Activated naive CD8-positive, alpha-beta T cell (primary cell): ENCODE data around the gene CEP43.
"Not testable (repeated sequence)": the region's sequence is repeated elsewhere in the genome, so short reads cannot be mapped to it uniquely, and the experiment has no call there.

Experiments
- H3K27ac Mint-ChIP-seq: one replicate; pipeline ENCODE4 v1.8.0; 2021; ENCODE audit warnings: mixed read lengths
- H3K27me3 Mint-ChIP-seq: one replicate; pipeline ENCODE4 v1.8.0; 2021; ENCODE audit warnings: mixed read lengths
- H3K36me3 Mint-ChIP-seq: one replicate; pipeline ENCODE4 v1.8.0; 2021; ENCODE audit warnings: mixed read lengths
- H3K4me1 Mint-ChIP-seq: one replicate; pipeline ENCODE4 v1.8.0; 2021; ENCODE audit warnings: low read depth, mixed read lengths
- H3K4me3 Mint-ChIP-seq: one replicate; pipeline ENCODE4 v1.8.0; 2021; ENCODE audit warnings: mild to moderate bottlenecking, mixed read lengths
- H3K9me3 Mint-ChIP-seq: one replicate; pipeline ENCODE4 v1.8.0; 2021; ENCODE audit warnings: low read depth, mixed read lengths

CEP43 gene, protein sequence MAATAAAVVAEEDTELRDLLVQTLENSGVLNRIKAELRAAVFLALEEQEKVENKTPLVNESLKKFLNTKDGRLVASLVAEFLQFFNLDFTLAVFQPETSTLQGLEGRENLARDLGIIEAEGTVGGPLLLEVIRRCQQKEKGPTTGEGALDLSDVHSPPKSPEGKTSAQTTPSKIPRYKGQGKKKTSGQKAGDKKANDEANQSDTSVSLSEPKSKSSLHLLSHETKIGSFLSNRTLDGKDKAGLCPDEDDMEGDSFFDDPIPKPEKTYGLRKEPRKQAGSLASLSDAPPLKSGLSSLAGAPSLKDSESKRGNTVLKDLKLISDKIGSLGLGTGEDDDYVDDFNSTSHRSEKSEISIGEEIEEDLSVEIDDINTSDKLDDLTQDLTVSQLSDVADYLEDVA

DNA sequence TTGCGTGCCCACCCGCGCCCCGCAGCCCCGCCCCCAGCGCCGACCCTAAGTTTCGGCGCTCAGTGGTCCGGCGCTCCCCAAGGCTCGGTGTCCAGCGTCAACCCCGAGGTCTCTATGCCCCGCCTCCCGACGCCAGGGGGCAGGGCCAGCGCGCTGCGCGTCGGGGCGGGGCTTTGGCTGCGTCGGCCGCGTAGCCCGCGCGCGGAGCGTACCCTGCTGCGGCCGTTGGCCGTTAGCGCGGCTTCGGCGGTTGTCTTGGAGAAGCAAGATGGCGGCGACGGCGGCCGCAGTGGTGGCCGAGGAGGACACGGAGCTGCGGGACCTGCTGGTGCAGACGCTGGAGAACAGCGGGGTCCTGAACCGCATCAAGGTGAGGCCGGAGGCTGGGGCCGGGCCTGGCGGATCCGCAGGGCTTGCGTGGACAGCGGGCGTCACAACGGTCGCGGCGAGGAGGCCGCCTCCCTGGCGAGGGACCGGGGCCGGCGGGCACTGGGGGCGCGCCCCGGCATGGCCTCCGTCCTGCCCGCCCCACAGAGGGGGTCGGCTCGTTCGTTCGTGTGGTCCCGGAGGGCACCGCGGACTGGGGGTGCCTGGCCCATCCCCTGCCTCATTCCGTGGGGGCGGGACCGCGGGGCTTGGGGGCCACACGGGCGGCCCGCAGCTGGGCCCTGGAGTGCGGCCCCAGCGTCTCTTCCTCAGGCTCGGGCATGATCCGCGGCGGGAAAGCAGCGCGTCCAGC, at the start of gene CEP43:
TSS of gene CEP43 (plus strand) at position 253 of the 739 bp plus-strand sequence. CDS start at position 269, 16 bp downstream.
- Mint-ChIP-seq H3K4me3 (peak within 1 kb of the TSS; percentile 93), H3K27ac (peak within 1 kb of the TSS; percentile 73), H3K9me3 (no peaks in the 10 kb centered on the region), H3K36me3 (peaks cover 10% of the 10 kb centered on the region), H3K4me1 (peaks cover 28% of the 10 kb centered on the region), H3K27me3 (no peaks in the 10 kb centered on the region)

GRCh38 chr6:166949528-166950442, 49.4 kb upstream of the CEP43 start:
- Mint-ChIP-seq H3K36me3 (peaks cover 9% of the 10 kb centered on the region), H3K27me3 (no peaks in the 10 kb centered on the region), H3K9me3 (no peaks in the 10 kb centered on the region), H3K4me3 (peak overlapping the region; percentile 82), H3K4me1 (peaks cover 55% of the 10 kb centered on the region), H3K27ac (peak overlapping the region; percentile 95)

DNA sequence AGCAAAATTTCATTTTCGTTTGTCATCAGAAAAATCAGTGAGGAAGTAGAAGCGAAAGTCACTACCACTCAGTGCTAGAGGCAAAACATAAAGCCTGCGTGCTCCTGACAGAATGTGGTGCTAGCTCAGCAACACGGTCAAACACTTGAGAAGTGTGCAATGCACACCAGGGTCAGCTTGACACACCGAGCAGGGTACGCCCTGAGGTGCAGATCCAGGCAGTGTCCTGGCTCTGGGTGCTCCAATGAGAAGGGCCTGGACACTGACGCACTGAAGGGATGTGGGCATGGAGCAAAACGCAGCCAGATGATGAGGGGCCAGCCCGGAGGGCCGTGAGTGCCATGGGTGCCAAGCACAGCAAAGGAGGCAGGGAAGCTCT, 48.8 kb upstream of the CEP43 start:
- H3K4me3 Mint-ChIP-seq: peak overlapping the region; percentile 82
- H3K36me3 Mint-ChIP-seq: peaks cover 6% of the 10 kb centered on the region
- H3K27me3 Mint-ChIP-seq: no peaks in the 10 kb centered on the region
- peaks cover 60% of the 10 kb centered on the region for H3K4me1 Mint-ChIP-seq
- H3K27ac Mint-ChIP-seq: peak overlapping the region; percentile 95
- no peaks in the 10 kb centered on the region for H3K9me3 Mint-ChIP-seq

DNA sequence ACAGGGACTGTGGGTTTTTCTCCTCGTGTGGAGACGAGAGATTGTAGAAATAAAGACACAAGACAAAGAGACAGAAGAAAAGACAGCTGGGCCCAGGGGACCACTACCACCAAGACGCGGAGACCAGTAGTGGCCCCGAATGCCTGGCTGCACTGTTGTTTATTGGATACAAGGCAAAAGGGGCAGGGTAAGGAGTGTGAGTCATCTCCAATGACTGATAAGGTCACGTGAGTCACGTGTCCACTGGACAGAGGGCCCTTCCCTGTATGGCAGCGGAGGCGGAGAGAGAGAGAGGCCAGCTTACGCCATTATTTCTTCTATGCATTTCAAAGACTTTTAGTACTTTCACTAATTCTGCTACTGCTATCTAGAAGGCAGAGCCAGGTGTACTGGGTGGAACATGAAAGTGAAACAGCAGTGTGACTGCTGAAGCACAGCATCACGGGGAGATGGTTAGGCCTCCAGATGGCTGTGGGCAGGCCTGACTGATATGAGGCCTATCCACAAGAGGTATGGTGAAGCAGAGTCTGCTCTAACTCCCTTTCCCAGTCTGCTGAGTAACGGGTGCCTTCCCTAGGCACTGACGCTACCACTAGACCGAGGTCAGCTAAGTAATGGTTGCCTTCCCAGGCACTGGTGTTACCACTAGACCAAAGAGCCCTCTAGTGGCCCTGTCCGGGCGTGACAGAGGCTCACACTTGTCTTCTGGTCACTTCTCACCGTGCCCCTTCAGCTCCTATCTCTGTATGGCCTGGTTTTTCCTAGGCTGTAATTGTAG, 48.1 kb upstream of the CEP43 start:
- not testable (repeated sequence) for H3K36me3 Mint-ChIP-seq, H3K27me3 Mint-ChIP-seq, H3K9me3 Mint-ChIP-seq
- peaks cover 61% of the 10 kb centered on the region for H3K4me1 Mint-ChIP-seq
- peak overlapping the region; percentile 82 for H3K4me3 Mint-ChIP-seq
- H3K27ac Mint-ChIP-seq: peak overlapping the region; percentile 95

DNA sequence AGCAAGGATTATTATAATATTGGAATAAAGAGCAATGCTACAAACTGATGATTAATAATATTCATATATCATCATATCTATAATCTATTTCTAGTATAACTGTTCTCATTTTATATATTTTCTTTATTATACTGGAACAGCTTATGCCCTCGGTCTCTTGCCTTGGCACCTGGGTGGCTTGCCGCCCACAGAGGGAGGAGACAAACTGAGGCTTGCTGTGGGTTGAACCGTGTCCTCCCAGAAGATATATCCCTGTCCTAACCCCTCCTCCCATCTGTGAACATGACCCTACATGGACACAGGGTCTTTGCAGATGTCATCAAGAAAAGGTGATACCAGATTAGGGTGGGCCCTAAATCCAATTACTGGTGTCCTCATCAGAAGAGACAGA, 47.5 kb upstream of the CEP43 start:
- peaks cover 61% of the 10 kb centered on the region for H3K4me1 Mint-ChIP-seq
- H3K36me3 Mint-ChIP-seq: peaks cover 4% of the 10 kb centered on the region
- H3K27me3 Mint-ChIP-seq: no peaks in the 10 kb centered on the region
- H3K9me3 Mint-ChIP-seq: no peaks in the 10 kb centered on the region
- peak overlapping the region; percentile 95 for H3K27ac Mint-ChIP-seq
- peak overlapping the region; percentile 82 for H3K4me3 Mint-ChIP-seq

DNA sequence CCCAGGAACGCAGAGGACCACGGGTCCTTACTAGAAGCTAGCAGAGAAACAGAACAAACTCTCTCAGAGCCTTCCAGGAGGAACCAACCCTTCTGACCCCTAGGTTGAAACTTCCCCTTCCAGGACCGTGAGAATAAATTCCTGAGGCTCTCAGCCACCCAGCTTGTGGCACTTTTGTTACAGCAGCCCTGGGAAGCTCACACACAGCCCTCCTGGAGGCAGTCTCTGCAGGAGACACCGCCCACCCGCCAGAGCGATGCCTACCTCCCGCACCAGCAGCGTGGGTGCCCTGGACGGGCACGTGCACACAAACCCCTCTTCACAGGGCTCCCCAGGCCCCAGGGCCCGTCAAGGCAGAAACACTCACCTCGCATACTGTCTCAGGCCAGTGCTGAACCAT, 47.1 kb upstream of the CEP43 start:
- Mint-ChIP-seq H3K27ac (peak overlapping the region; percentile 85), H3K9me3 (no peaks in the 10 kb centered on the region), H3K27me3 (no peaks in the 10 kb centered on the region), H3K4me1 (peaks cover 61% of the 10 kb centered on the region), H3K4me3 (peak overlapping the region; percentile 68), H3K36me3 (peaks cover 4% of the 10 kb centered on the region)

DNA sequence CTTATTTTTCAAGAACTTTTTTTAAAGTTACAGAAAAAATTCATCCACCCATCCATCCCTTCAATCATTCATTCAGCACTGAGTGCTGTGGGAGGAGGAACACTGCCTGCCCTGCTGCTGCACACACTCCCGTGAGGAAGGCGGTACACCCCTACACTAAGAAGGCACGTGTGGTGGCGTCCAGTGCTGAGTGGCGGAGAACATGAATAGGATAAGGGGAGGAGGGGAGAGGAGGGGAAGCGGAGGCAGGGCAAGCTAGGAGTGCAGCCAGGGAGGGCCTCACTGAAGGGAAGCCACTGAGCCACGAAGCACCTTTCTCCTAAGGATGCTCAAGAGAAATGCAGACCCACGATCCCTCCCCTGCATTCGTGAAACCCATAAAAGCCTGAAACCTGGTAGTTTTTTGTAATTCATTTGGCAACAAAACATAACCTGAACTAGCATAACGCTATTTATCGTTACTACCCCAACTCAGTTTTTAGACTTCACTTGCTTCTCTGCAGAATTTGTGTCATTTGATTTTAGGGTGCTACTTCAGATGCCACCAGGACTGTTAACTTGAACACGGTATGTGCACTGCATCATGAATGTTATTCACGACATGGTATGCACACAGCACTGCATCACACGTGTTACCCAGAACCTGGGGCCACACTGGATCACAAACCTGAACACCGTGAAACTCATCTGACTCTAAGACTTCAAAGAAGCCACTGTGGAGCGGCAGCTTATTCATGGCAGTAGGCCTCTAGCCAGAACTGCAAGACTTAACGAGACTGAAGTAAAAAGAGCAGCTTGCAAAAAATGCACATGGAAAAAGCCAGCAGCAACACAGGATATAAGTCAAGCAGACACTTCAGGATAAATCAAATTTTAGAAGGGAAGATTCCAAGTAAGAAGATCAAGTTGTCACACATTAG, 46.4 kb upstream of the CEP43 start:
- H3K27me3 Mint-ChIP-seq: no peaks in the 10 kb centered on the region
- peaks cover 66% of the 10 kb centered on the region for H3K4me1 Mint-ChIP-seq
- peak overlapping the region; percentile 93 for H3K27ac Mint-ChIP-seq
- peak overlapping the region; percentile 93 for H3K4me3 Mint-ChIP-seq
- H3K9me3 Mint-ChIP-seq: no peaks in the 10 kb centered on the region
- H3K36me3 Mint-ChIP-seq: peaks cover 4% of the 10 kb centered on the region

- Mint-ChIP-seq H3K27ac (peak overlapping the region; percentile 93), H3K4me1 (peaks cover 77% of the 10 kb centered on the region), H3K27me3 (no peaks in the 10 kb centered on the region), H3K4me3 (peak overlapping the region; percentile 93), H3K36me3 (peaks cover 4% of the 10 kb centered on the region), H3K9me3 (no peaks in the 10 kb centered on the region)
Measured at GRCh38 chr6:166954118-166954713, 45.0 kb upstream of the CEP43 start.

- Mint-ChIP-seq H3K27ac (peak overlapping the region; percentile 91), H3K36me3 (peaks cover 4% of the 10 kb centered on the region), H3K27me3 (no peaks in the 10 kb centered on the region), H3K4me1 (peaks cover 77% of the 10 kb centered on the region), H3K9me3 (no peaks in the 10 kb centered on the region), H3K4me3 (peak overlapping the region; percentile 93)
Measured at GRCh38 chr6:166955121-166955864, 43.9 kb upstream of the CEP43 start.

- no peaks in the 10 kb centered on the region for H3K9me3 Mint-ChIP-seq
- peak overlapping the region; percentile 93 for H3K4me3 Mint-ChIP-seq
- peak overlapping the region; percentile 91 for H3K27ac Mint-ChIP-seq
- H3K36me3 Mint-ChIP-seq: no peaks in the 10 kb centered on the region
- H3K27me3 Mint-ChIP-seq: no peaks in the 10 kb centered on the region
- H3K4me1 Mint-ChIP-seq: peaks cover 74% of the 10 kb centered on the region
Measured at GRCh38 chr6:166955865-166956443, 43.2 kb upstream of the CEP43 start.

DNA sequence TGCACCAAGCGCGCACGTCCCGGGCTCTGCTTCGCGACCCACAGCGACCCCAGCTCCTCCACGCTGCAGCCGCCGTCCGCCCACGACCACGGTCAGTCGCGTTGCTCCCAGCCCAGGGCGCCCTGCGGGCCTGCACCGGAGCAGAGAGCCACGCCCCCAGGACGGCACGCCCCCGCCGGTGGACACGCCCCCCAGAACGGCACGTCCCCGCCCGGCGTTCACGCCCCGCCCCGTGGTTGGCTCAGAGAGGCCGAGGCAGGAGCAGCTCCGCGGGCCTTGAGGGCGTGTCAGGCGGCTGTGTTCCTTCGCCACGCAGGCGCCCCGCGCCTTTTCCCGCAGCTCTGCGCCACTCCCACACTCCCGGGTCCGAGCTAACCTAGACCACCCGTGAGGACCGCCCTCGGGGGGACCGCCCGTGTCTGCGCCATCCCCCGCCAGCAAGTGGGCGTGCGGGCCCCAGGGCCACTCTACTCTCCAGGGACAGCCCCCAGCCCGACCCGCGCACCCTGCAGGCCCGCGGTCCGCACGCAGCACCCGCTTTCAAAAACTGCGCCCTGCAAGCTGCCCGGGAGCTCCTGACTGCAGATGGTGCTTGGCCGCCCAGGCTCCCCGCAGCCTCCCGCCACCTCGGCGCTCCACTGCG, 42.6 kb upstream of the CEP43 start, which contains the start of gene RNASET2:
TSS of gene RNASET2 (minus strand) at position 107 of the 643 bp plus-strand sequence. CDS start 368 bp downstream, outside the sequence.
- H3K4me3 Mint-ChIP-seq: peak within 1 kb of the TSS; percentile 93
- no peaks in the 10 kb centered on the region for H3K36me3 Mint-ChIP-seq
- H3K9me3 Mint-ChIP-seq: no peaks in the 10 kb centered on the region
- peaks cover 69% of the 10 kb centered on the region for H3K4me1 Mint-ChIP-seq
- peak within 1 kb of the TSS; percentile 97 for H3K27ac Mint-ChIP-seq
- no peaks in the 10 kb centered on the region for H3K27me3 Mint-ChIP-seq
